DMS79 (cell line): Measurements from ENCODE around the gene HSP90AB1.

Experiments
- DNase-seq: peaks from one replicate; lab custom pipeline; 2025; lab: John Stamatoyannopoulos, UW

Gene HSP90AB1

GRCh38 chr6:44286747-44287146, 39.8 kb downstream of the HSP90AB1 start:
- DNase-seq, result no peak

GRCh38 chr6:44289726-44290260, 42.9 kb downstream of the HSP90AB1 start:
- DNase-seq, result no peak

- no peak for DNase-seq
Observed at GRCh38 chr6:44291841-44292240, 44.9 kb downstream of the HSP90AB1 start.

- no peak for DNase-seq
Observed at GRCh38 chr6:44292661-44293365, 45.9 kb downstream of the HSP90AB1 start.

- DNase-seq, result no peak
Observed at GRCh38 chr6:44294832-44295791, 48.2 kb downstream of the HSP90AB1 start.

GRCh38 chr6:44297063-44298038, 50.5 kb downstream of the HSP90AB1 start:
- DNase-seq, result peak; percentile 14

GRCh38 chr6:44298055-44298803, 51.3 kb downstream of the HSP90AB1 start:
- no peak for DNase-seq

- DNase-seq, result no peak
Observed at GRCh38 chr6:44298864-44299263, 52.0 kb downstream of the HSP90AB1 start.

GRCh38 chr6:44300292-44300823, 53.5 kb downstream of the HSP90AB1 start:
- no peak for DNase-seq

- DNase-seq, result no peak
Observed at GRCh38 chr6:44301106-44301505, 54.2 kb downstream of the HSP90AB1 start.

GRCh38 chr6:44301782-44302564, 55.1 kb downstream of the HSP90AB1 start:
- no peak for DNase-seq

- DNase-seq, result no peak
Observed at GRCh38 chr6:44302856-44303255, 56.0 kb downstream of the HSP90AB1 start.
